NCI-H2196 treated with DMSO at 0.1 percent for 48 hours (cell line): ENCODE data around the gene GAB2.

ENCODE experiments used
- DNase-seq: peaks from one replicate; lab custom pipeline; 2025; ENCODE audit not compliant: unreplicated experiment; lab: John Stamatoyannopoulos, UW

The GAB2 gene

GRCh38 chr11:78428773-78429172, 11.2 kb upstream of the GAB2 start:
- no peak for DNase-seq

DNA sequence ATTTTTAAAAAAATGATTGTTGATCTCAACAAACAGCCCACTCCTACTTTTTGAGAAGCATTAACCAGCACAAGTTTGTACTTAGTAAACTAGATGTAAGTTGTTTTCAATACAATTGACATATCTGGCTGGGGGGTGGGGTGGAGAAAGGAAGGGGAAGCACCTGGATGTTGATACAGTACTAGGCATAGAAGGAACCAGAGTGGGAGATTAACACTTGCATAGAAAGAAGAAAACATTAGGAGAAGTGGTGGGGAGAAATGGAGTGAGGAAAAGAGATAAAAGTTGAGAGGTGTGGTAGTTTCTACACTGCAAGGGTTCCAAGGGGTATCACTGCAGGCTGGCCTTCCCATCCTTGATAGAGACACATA, 10.6 kb upstream of the GAB2 start:
- DNase-seq = no peak

GRCh38 chr11:78427615-78428265, 10.1 kb upstream of the GAB2 start:
- no peak for DNase-seq

DNA sequence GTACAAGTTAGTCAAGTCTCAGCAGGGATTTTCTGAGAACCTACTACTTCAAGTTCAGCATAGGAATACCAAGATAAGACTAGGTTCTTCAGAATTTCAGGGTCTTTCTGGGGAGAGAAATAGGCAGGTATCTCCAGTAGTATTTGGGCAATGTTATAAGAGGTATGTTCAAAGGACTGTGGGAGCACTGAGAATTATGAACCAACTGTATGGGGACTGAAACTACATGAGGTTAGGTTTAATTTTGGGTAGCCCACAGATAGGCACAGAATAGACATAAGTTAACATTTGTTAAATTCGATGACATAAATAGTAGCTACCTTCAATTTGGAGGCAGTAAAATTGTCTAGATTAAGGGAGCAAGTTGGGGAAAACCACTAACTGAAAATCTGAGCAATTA, 9.2 kb upstream of the GAB2 start:
- DNase-seq = no peak

DNA sequence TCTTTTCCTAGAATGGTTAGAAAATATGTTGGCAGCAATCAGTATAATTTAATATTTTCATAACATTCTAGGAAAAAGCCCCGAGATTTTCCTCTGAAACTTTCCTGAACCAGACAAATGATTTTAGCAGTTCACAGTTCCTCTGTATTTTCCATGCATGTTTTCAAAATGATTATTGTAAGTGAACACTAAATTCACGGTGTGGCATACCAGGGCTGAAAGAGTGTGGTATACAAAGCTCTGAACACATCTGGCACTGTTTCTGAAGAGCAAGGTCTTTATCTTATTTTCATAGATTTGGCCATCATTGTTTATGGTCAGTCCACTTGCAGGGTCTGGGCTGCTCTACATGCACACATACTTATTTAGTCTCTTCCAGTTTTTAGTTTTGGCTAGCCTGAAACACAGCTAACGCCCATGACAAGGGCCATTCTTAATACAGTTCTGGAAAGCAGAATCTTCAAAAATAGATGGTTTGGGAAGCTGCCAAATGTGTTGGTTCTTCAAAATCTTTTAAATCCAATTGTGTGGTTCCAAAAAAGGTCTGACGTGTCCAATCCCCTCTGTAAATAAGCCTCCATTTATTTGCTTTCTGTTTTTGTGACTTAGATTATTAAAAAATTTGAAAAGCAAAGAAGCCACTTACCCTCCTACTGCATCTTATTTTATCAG, 7.9 kb upstream of the GAB2 start:
- DNase-seq = no peak

GRCh38 chr11:78424334-78425270, 7.0 kb upstream of the GAB2 start:
- no peak for DNase-seq

GRCh38 chr11:78423241-78423640, 5.6 kb upstream of the GAB2 start:
- DNase-seq = no peak

GRCh38 chr11:78420796-78421209, 3.2 kb upstream of the GAB2 start:
- DNase-seq = no peak

DNA sequence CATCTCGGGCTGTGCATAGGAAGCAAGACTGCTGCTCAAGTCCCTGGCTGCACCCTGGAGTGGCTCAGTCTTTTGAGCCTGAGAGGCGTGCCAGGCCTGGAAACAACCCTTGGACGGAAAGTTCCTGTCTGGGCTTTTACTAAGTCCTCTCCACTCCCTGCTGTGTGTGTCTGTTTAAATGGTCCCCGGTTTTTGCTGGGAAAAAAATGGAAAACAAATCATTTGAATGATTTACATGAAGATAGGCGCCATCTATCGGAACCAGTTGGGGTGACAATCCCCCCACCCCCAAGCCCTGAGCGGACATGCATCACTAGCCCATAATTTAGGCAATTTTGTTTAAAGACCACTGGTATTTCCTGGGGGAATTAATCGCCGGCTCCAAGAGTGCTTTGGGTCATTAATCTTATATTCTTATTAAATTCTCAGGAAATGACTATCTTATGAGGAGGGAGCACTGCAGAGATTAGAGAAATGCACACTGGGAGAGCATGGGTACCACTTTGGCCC, 2.7 kb upstream of the GAB2 start:
- DNase-seq = no peak

GRCh38 chr11:78419327-78419726, 1.7 kb upstream of the GAB2 start:
- DNase-seq = no peak

- no peak for DNase-seq
Observed at GRCh38 chr11:78418584-78419211, 1.1 kb upstream of the GAB2 start.

DNA sequence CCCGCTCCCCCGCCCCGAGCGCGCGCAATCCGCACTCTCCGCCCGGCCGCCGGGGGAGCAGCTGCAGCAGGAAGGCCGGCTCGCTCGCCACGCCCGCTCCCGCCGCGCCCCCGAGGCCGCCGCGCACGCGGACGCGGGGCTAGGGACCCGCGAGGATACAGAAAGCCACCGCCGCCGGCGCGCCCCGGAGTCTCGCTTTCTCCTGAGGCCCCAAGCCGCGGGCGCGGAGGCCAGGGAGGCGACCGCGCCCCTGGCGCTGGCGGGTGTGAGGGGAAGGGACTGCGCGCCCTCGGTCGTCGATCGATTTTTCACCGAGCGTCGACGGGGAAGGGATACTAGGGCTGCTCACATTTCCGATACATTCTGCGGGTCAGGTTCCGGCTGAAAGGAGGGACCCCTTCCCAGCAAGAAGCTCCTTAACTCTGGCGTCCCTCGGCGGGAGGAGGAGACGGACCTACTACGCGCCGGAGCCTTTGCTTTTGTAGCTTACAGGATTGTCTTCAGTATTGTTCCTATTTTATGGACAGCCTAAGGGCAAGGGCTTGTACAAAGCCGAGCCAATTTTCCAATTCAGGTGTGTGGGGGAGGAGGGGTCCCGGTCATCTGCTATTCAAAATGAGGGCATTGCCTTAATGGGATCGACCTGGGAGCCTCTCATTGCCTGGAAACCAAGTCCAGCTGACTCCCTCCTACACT, 416 bp upstream of the GAB2 start:
- DNase-seq = peak; percentile 62

DNA sequence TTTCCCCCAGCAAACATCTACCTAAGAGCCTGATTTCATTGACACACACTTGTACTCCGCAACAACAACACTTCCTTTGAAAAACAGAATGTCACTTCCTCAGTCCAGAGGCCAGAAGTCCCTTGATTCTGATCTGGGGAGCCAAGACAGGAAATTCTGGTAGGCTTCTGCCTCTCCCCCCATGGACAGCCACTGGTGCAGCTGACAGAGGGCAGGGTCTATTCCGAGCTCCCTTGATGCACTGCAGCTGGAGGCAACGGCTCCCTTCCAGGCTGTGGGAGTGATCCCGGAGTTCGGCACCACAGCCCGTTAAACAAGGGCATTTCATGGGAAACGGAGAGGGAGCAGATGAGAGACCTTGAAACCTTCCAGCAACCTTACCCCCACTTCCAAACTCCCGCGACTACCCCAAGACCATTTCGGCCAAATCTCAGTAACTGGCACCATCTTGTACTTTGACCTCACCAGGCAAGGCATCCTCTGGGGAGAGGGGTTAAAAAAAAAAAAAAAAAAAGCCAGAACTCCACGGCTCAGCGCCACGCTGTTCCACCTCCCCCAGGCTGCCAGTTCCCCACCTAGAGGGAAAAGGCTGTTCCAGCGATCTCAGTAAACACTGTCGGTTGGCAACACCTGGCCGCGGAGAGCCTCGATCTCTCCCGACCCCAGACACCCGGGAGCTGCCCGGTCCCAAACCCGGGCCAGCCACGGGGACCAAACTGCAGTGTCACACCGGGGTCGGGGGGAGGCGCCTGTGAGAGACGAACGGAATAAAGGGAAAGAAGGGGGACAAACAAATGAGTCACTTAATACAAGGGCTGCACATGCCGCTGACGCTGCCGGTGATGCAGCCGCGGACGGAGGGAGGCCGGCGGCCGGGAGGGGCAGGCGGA, 1.1 kb downstream of the GAB2 start:
- DNase-seq = peak; percentile 49

GRCh38 chr11:78415338-78415737, 2.3 kb downstream of the GAB2 start:
- no peak for DNase-seq

GRCh38 chr11:78414321-78415051, 3.1 kb downstream of the GAB2 start:
- DNase-seq = no peak

- no peak for DNase-seq
Observed at GRCh38 chr11:78408619-78409018, 9.0 kb downstream of the GAB2 start.

DNA sequence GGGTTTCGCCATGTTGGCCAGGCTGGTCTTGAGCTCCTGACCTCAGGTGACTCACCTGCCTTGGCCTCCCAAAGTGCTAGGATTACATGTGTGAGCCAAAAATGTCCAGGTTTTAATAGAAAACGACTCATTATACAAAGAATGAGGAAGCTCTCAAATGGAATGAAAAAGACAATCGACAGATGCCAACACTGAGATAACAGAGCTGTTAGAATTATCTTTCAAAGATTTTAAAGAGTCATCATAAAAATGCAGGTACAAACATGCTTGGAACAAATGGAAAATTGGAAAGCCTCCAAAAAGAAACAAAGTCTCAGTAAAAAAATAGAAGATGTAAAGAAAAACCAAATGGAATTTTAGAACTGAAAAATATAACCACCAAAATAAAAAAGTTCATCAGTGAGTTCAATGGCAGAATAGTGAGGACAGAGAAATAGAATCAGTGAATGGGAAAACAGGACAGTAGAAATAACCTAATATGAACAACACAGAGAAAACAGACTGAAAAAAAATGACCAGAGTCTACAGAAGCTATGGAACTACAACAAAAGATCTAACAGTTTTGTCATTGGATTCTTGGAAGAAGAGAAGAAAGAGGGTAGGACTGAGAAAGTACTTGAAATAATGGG, 10.9 kb downstream of the GAB2 start:
- DNase-seq = no peak

GRCh38 chr11:78405805-78406204, 11.8 kb downstream of the GAB2 start:
- DNase-seq = no peak

- no peak for DNase-seq
Observed at GRCh38 chr11:78403781-78404180, 13.8 kb downstream of the GAB2 start.
